HG02973 (cell line): ENCODE data around the gene SNTG2.

Experiments
- ATAC-seq: cut with Tn5 transposase; IDR thresholded peaks from one replicate; pipeline ENCODE4 v1.9.1; 2021; ENCODE audit warnings: moderate library complexity; ENCODE audit not compliant: unreplicated experiment

SNTG2 gene

DNA sequence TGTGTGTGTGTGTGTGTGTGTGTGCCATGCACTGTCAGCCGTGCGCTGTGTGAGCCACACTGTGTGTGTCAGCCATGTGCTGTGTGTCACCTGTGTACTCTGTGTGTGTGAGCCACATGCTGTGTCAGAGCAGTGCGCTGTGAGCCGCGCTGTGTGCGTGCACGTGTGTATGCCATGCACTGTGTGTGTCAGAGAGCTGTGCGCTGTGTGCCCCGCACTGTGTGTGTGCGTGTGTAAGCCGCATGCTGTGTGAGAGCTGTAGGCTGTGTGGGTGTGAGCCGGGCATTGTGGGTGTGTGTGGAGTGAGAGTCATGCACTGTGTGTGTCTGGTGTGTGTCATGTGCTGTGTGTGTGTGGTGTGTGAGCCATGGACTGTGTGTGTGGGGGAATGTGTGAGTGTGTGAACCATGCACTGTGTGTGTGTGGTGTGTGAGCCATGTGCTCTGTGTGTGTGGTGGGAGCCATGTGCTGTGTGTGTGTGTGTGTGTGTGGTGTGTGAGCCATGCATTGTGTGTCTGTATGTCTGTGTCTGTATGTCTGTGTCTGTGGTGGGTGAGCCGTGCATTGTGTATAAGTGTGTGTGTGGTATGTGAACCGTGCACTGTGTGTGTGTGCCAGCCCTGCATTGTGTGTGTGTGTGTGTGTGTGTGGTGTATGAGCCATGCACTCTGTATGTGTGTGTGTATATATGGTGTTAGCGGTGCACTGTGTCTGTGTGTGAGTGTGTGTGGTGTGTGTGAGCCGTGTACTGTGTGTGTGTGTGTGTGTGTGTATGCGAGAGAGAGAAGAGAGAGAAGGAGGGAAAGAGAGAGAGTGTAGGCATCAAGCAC is 356.3 kb downstream of the SNTG2 start:
- no peak for ATAC-seq

DNA sequence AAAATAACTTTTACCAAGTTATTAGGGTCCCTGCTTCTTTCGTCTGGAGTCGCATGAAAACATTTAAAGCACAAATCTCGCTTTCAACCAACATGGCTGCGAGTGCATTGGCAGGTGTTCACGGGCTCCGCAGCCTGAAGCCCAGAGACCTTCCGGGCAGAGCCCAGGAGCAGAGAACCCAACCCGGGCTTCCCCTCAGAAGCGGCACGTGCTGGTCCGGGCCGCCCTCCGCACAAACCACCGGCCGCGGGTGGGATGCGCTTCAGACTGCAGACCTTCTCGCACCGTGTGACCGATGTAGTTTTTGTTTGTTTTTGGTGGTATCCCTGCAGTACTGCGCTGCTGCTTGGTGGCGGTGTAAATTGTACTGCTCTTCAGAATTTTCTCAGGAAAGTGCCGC is 357.0 kb downstream of the SNTG2 start:
- no peak for ATAC-seq

DNA sequence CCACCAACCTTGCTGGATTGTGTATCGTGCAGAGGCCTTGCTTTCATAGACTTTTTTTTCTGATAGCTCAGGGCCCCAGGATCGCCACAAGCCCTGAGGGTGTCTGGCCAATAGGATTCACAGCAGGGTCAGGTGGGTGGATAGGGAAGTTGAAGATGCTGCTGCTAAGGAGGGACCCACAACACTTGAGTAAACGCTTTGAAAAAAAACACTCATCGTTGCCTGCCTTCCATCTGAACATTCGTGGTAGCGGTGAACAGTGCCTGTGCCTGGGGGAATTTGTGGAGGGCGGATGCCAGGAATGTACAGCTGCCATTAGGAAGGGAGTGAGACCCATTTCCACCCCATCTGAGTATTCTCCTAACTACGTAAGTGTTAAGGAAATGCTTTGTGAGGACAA is 358.0 kb downstream of the SNTG2 start:
- no peak for ATAC-seq

DNA sequence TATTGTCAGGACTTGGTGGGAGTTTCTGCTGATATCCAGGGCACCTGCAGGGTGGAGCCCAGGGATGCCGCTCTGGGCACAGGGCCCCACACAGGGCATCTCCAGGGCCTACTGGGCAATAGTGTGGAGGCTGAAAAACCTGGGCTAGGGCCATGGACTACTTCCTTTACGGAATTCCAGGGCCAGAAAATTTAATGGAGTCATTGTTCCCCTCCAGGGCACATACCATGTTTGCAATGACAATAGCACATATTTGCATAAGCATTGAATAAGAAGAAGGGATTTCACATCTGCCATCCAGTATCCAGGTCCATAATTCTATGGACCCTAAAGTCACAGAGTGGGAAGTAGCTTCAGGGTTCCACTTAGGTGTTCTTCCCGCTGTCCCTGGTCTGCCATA is 358.9 kb downstream of the SNTG2 start:
- ATAC-seq, result no peak

DNA sequence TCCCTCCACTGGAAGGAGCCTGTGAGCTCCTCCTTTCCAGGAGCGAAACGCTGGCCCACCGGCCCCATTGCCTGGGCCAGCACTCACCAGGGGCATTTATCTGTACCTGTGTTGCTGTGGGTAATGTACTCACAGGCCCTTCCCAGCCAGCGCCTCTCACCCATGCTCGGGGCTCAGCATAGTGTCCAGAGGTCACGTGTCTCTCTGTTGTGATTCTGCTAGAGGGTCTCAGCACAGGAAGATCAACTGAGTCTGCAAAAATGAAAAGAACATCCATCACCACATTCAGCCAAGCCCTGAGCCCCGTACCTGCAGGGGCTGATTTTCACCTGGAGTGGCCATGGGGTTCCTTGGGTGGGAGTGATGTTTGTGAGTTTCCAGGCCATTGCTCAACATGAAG is 359.6 kb downstream of the SNTG2 start:
- no peak for ATAC-seq

DNA sequence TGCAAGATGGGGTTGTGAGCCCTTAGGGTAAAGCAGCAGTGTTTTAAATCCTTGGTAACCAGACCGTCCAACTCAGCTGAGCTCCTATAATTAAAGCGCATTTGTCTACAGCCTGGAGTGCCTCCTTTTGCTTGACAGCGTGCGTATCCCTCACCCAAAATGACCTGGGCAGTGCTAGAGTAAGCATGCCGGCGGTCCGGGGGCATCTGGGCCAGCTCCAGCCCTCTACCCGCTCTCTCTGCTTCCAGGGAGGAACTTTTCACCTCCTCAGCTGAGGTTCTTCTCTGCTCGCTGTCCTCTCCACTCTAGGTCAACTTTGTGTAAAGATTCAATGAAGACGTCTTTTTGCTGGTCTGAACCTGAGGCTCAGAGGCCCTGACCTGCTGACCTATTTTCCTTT is 360.2 kb downstream of the SNTG2 start:
- no peak for ATAC-seq

DNA sequence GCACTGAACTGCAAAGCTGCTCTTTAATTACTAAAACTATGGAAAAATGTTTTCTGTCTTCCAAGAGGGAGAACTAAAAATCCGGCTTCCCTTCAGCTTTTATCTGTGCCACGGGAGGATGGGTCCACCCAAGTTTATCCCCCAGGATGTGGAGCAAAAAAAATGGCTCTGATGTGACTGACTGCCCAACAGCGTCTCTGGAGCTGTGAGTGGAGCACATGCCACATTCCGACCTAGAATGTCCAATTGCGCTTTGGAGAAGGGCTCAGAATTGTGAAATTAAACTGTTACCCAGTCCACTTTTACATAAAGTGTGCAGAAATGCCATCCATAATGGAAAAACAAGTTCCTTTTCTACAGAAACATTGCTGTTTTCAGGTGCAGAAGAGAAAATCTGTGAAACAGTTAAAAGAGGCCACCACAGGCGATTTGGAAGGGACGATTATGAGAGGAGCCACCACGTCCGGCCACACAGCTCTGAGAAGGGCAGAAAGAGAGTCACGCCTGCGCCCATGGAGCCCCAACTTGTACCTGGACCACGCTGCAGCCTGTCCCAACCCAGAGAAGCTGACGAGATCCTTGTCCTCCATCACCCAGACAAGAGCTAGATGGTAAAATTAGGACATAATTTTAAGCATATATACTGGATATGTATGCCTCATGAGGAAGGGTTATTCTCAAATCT is 362.7 kb downstream of the SNTG2 start:
- ATAC-seq, result no peak

DNA sequence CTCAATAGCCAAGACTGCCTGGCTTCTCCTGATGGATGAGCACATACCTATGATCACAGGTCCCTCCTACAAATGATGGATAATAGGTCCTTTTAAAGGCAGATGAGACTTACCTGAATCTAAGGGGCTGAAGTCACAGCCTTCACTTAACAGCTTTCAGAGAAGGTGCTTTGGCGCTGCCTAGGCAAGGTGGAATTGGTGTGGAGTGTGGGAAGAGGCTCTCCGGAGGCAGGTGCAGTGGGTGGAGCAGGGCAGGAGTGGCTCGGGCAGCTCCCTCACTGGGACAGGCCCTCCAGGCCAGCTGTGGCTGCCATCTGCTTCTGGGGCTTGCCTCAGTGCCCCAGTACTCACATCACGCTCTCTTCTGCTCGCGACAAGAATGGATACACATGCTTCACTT is 363.6 kb downstream of the SNTG2 start:
- ATAC-seq, result no peak

DNA sequence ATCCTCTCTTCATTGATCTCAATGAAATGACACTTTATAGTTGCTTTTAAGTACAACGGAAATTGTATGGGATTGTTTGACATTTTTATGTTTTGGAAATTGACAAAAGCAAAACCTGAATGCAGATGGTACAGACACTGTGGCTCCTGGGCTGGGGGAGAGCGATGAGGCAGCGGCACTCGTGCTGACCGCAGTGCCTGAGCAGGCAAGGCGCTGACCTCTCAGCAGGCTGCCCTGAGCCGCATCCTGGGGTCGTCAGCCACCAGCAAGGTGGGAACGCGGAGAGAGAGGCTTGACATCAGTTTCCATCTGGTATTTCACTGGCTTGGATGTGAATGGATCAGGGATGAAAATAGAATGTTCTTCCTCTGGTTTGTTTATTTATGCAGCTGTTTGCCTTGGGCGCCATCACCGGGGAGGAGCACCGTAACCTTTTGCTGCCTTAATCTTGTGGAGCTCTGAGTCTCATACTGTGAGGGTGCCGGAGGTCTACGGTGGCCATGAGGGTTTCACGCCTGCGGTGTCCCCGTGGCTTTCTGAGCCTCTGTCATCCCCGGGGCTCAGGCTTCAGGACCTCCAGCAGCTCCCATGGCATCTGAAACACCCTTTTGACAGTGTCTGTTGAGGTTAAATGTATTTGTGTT is 367.8 kb downstream of the SNTG2 start:
- ATAC-seq, result no peak

DNA sequence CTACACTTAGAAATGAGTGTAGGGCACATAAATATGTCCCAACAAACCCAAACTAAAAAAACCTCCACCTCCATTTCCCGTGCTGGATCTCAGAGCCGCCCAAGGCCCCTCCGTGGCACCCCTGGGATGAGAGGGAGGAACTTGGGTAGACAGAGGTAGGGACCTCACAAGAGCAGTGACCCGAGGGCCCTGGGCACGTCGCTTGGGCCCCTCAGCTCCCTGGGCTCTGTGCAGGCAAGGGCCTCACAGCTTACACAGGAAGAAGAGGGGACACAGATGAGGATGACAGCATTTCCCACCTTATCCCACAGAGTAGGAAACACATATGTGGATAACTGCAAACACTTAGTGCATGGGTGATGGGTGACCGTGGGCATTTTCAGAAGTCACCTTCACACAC is 368.7 kb downstream of the SNTG2 start:
- no peak for ATAC-seq

DNA sequence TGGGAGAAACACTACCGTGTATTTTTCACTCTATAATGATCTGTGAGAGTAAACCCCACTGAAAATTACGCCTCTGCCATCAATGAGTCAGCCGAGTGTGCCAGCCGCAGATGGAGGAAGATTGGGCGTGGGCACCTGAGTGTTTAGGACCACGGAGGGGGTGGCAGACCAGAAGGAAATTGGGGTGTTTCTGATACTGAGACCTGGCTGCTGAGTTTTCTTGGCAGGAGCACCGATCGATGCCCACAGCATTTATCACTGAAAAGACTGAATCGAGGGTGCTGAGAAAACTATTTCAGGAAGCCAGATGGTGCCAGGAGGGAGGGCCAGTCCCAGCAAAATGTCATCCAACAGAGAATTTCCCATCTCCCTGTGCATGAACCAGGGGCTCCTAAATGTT is 370.7 kb downstream of the SNTG2 start:
- no peak for ATAC-seq

DNA sequence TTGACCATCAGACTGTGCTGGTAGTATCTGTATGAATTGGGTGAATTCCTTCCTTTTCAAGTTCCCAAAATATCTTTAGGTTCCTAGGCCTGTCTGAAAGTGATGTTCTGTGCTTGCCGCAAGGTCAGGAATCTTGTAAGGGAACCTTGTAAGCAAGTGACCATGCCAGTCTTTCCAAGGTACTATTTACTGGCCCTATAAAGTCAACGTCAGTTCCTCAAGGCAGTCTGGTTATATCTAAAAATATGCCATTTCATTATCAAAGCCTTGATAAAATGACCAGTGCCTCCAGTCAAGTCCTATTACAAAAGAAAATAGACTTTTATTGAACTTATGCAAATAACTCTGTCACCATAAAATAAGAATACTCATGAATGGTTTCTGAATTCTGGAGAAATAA is 374.2 kb downstream of the SNTG2 start:
- no peak for ATAC-seq

DNA sequence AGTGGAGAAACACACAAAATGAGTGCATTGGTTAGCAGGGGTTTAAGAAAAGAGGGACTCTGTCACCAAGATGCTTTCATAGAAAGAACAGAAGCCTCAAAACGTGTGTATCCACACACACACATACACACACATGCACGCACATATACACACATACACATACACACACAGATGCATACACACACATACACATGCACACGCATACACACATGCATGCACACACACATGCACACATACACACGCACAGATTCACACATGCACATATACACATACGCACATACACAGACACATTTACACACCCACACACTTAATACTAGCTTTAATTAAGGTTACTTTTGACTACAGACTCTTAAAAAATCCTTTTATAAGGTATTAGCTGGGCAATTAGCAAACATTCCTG is 378.0 kb downstream of the SNTG2 start:
- ATAC-seq, result no peak

DNA sequence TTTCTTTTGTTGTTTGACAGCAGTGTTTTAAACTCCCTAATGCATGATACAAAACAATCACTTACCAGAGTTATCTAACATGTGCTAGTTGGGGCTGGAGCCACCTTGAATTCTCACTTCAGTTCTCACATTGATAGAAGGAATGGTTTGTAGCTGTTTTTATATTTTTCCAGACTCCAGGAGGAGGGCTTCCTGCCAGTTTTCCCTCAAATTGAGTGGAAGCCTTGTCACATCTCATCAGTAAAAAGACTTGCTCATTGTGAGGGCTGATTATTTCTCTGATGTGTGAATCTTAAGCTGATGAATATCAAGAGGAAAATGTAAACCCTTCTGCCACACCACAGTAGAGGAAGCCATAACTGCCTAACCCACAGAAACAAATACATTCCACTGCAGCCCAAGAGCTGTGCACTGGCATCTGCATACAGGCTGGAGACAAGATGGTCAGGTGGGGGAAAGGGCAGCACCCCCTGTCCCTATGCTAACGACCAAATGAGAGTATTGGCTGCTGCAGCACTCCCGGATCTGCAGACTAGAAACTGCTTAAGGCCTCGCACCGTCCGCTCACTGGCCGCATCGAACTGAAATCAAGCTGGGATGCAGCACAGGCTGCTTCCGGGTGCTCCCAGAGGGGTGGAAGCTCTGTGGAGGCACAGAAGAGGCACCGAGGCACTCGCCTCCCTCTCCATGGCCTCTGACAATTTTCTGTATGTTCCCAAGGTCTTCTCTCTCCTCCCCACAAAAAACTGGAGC is 388.9 kb downstream of the SNTG2 start:
- no peak for ATAC-seq

DNA sequence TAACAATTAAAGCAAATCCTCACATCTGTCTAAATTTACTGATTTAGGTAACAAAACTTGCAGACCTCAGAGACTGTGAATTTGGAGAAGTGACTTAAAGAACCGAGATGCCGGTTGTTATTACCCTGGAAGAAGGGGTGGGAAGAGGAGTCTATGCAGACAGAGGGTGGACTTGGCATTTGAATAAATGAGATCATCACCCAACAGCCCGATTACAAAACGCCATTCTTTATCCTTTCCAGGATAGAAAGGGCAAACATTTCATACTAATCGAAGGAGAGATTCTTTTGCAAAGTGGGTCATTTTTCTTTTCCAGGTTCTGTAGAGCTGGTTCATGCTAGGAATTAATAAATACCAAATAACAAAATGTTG is 389.5 kb downstream of the SNTG2 start:
- ATAC-seq, result no peak

DNA sequence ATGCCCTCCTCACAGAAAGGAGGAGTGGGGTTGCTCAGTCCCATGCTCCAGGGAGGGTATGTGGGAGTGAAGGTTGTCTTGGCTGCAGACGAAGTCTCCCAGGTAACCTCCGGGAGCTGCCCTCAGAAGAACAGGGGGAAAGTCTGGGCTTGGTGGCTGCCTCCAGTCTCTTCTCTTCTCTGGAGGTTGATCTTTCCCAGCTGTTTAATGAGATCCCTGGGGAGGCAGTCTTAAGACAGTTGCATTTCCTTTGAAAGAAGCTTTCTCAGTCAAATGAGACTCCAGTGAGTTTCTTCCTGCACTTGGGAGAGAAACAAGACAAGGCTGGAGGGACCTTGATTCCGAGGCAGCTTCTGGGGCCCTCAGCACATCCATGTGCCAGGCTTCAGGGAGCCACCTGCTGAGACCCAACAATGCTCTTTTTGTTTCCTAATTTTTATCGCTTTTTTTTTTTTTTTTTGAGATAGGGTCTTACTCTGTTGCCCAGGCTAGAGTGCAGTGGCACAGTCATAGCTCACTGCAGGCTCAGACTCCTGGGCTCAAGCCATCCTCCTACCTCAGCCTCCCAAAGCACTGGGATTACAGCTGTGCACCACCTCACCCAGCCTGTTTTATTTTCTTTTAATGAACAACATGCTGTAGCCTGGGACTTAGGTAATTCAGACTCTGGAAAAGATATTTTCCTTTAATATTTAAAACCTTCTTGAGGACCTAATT is 390.9 kb downstream of the SNTG2 start:
- ATAC-seq, result no peak

DNA sequence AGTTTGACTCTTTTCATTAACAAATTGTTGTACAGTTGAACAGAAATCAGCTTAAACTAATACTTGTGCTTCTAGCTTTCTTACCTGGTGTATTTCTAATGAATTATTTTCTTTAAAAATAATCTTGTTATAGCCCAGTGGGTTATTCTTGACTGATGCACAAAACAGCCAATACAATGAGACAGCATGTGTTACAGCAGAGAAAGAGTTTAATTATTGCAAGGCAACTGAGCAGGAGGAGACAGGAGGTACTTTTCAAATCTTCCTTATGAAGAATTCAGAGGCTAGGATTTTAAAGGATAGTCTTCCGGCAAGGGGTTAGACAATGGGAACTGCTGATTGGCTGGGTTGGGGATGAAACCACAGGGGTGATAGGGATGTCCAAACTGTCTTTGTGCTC is 398.1 kb downstream of the SNTG2 start:
- ATAC-seq, result no peak

DNA sequence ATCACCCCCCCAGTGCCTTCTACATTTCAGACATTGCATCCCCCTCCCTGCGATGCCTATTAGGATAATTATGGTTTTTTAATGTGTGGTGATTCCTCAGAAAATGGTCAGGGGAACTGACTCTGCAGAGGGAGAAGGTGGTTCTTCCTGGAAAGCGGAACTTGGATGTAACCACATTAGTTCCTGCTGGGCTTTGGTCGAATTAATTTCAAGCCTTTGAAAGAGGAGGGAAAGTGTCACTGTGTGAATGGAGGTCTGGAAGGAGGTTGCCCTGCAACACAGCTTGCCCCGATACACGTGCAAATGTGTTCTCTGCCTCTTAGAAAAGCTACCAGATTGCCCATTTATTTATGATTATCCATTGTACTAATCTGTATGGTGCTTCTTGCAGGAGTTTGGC is 399.5 kb downstream of the SNTG2 start:
- ATAC-seq, result no peak

DNA sequence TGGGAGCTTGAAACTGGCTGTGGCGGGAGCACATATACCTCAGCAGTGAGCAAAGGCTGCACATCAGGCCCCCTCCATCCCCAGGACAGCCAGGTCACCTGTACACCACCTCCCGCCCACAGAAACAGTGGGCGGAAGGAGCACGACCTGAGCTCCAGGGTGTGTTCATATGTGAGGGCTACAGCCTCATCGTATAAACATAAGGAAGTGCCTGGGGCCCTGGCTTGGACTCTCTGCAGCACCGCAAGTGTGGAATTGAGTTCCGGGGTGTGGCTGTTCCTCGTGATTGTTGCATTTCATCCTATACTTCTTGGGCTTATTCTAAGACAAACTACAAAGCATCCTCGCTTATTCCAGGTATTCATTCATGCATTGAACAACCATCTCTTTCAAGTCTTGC is 402.5 kb downstream of the SNTG2 start:
- ATAC-seq, result no peak

DNA sequence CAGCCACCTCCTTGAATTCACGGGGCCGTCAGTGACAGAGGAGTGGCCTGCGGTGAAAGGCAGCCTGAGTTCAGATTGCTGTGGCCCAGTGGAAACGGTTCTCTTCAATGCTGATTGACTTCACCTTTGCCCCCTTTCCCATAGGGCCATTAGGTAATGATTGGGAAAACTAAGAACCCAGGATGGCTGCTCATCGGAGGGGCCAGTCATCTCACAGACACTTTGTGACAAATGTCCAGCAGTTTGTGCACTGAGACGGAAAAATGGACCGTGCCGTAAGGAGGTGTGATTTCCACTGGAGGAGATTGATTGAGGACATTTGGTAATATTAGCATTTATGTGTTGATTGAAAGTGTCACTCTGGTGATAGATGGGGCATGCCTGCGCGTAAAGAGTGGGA is 402.9 kb downstream of the SNTG2 start:
- no peak for ATAC-seq

DNA sequence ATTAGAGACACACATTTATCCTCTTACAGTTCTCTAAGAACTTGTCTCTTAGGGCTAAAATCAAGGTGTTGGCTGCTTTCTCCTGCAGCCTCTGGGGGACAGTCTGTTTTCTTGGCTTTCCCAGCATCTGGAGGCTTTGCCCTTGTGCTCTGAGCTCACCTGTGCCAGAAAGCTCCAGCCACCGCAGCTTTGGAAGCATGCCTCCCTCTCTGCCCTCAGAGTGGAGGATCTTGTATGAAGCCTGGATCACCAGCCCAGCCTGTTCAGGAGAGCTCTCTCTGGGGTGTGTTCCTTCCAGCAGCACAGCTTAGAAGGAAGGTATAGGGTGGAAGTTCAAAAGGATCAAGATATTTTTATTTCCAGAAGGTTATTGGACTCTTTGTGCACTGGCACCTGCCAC is 409.5 kb downstream of the SNTG2 start:
- ATAC-seq, result no peak
